Renal cortical epithelial cell (primary cell): ENCODE measurements around the gene SWAP70. TPM values are rescaled to one million over a fixed set of nuclear protein-coding genes. Genes with fewer than 3 reads are reported as not detected.
"Not testable (repeated sequence)": the region's sequence is repeated elsewhere in the genome, so short reads cannot be mapped to it uniquely, and the experiment has no call there.

Experiments
- DNase-seq: peaks from one replicate; pipeline ENCODE4 v3.0.0-alpha.2; 2011; ENCODE audit warnings: low read depth
- total RNA-seq: library from RNA; depleted of rRNA; stranded (reverse); fragments of >200 nt; gene quantifications from 2 replicates; pipeline ENCODE4 v1.2.3, GENCODE V29; 2014

Gene SWAP70
- total RNA-seq: 29.2 and 42.7 TPM in 2 replicates

- DNase-seq: peak; percentile 80
Observed at GRCh38 chr11:9663699-9664275, at the start of gene SWAP70. Gene SWAP70 (plus strand): TSS chr11:9664077. CDS start chr11:9664180, 103 bp downstream.

DNA sequence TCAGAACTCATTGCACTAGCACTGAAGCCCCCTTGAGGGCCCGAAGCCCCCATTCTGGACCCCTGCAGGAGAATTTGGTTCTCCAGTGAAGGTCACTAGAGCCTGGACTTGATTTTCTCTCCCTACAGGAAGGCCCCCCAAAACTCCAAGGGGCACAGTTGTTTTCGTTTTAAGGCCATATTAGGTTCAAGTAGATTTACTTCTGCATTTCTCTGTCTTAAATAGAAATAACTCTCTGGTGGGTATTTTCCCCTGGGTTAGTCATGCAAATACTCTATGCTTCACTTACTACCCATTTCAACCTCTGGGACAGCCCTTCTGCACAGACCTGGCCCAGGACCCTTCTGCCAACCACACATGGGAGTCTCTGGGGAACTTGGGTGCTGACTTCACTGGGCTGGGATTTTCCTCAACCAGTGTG lies 48.8 kb upstream of the SWAP70 start:
- DNase-seq: peak; percentile 67

- DNase-seq: no peak
Observed at GRCh38 chr11:9616042-9616675, 47.7 kb upstream of the SWAP70 start.

- DNase-seq: no peak
Observed at GRCh38 chr11:9616858-9617257, 47.0 kb upstream of the SWAP70 start.

GRCh38 chr11:9617940-9618339 lies 45.9 kb upstream of the SWAP70 start:
- no peak for DNase-seq

DNA sequence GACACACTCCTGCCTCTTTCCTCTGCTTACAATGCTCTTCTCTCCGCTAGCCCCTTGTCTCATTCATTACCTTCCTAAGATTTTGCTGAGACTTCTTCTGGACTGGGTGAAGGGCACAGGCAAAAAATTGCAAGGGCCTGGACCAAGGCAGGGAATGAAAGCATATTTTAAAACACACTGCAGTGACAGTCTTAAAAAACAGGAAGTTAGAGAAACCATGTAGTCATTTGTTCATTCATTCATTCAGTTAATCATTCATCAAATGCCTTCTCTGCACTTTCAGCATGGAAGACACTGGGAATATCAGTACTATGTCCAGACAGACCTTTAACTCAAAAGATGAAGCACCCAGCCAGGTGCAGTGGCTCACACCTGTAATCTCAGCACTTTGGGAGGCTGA lies 44.9 kb upstream of the SWAP70 start:
- no peak for DNase-seq

- DNase-seq: no peak
Observed at GRCh38 chr11:9619971-9620370, 43.9 kb upstream of the SWAP70 start.

DNA sequence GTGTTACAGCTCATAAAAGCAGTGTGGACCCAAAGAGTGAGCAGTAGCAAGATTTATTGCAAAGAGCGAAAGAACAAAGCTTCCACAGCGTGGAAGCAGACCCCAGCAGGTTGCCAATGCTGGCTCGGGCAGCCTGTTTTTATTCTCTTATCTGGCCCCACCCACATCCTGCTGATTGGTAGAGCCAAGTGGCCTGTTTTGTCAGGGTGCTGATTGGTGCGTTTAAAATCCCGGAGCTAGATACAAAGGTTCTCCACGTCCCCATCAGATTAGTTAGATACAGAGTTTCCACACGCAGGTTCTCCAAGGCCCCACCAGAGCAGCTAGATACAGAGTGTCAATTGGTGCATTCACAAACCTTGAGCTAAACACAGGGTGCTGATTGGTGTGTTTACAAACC lies 41.5 kb upstream of the SWAP70 start:
- not testable (repeated sequence) for DNase-seq

DNA sequence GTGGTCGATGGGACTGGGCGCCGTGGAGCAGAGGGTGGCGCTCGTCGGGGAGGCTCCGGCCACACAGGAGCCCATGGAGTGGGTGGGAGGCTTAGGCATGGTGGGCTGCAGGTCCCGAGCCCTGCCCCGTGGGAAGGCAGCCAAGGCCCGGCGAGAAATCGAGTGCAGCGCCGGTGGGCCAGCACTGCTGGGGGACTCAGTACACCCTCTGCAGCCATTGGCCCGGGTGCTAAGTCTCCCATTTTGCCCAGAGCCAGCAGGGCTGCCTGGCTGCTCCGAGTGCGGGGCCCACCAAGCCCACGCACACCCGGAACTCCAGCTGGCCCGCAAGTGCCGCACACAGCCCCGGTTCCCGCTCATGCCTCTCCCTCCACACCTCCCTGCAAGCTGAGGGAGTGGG lies 40.8 kb upstream of the SWAP70 start:
- not testable (repeated sequence) for DNase-seq

DNA sequence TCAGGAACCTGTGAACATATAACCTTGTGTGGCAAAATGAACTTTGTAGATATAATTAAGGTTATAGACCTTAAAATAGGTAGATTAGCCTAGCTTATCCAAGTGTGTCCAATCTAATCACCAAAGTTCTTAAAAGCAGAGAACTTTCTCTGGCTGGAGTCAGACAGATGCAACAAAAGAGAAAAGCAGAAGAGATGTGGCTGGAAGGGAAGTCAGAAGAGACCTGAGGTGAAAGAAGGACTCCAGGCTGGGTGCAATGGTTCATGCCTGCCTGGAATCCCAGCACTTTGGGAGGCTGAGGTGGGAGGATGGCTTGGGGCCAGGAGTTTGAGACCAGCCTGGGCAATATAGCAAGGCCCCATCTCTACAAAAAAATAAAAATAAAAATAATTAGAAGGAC lies 39.4 kb upstream of the SWAP70 start:
- DNase-seq: no peak

GRCh38 chr11:9625162-9625561 lies 38.7 kb upstream of the SWAP70 start:
- DNase-seq: no peak

GRCh38 chr11:9625728-9626127 lies 38.1 kb upstream of the SWAP70 start:
- no peak for DNase-seq

DNA sequence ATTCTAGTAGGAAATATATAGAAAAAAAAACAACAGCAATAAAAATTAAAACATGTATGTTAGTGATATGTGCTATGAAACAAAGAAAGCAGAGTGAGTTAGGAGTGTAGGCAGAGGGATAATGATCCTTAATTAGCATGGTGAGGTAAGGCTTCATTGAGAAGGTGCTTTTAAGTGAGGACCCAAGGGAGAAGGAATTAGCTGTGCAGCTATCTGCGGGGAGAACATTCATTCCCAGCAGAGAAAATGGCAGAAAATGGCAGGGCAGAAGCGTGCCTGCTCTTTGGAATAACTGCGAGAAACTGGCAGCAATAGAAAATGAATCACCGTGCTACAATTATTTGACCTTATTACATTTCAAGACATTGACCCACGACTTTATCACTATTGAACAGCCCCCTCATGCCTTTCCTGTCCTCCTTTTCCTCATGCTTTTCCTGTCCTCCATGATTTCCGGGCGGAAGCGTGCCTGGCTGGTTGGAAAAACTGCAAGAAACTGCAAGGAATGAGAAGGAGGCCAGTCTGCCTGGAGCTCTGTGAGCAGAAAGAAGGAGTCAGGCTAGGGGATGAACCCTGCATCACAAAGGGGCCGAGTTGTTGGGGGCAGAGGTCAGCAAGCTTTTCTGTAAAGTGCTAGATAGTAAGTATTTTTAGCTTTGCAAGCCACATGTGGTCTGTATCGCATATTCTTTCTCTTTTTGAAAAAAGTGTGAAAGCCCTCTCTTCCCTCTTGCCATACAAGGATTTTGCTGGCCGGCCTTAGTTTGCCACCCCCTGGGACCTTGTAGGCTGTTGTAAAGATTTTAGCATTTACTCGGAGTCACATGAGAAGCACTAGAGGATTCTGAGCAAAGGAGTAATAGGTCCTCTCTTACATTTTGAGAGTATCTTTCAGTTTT lies 37.1 kb upstream of the SWAP70 start:
- no peak for DNase-seq

GRCh38 chr11:9629064-9629463 lies 34.8 kb upstream of the SWAP70 start:
- DNase-seq: no peak

DNA sequence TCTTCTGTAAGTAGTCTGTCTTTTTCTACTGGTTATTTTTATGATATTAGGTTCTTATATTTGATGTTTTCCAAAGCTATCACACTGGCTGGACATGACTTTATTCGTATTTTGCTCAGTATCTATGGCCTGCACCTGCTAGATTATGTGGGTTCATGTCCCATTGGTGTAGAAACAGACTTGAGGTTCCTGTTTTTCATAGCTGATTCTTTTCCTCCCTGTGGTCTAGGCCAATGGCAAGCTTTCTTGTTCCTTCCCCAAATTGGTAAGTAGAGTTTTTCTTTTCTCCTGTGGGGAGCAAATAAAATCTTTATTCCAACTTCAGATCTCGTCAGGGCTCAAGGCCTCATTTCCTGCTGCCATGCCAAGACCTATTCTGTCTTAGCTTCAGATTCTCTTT lies 30.2 kb upstream of the SWAP70 start:
- no peak for DNase-seq

DNA sequence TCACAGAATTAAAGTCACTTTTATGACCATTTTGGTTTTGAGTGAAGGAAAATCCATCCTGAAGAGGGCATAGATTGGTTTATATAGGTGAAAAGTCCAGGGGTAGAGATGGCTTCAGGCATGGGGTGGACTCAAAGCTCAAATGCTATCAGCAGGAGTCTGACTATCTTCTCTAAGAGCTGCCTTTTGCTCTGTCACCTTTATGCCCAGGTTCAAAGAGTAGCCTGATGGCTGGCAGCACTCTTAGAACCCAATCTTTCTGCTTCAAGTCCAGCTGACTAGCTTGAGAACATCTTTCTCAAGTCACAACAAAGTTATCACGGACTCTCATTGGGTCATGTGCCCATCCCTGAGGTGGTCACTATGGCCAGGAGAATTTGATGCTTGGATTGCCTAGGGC lies 27.2 kb upstream of the SWAP70 start:
- no peak for DNase-seq

DNA sequence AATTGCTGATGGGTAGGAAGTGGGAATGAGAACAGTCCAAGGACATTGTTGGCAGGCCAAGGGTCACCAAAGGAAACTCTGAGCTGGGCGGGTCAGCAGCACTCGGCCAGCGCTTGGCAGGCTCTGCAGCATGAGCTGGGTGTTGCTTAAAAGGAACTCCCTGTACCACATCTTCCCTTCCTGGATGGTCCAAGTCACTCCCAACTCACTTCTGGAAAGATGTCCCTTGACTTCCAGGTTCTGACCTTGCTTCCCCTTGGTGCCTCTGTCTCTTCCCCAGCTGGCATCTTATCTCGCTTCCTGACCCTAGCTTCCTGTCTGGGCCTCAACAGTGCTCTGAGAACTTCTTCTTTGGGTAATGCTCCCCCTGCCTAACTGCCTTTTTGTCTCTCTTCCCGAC lies 24.8 kb upstream of the SWAP70 start:
- no peak for DNase-seq

- no peak for DNase-seq
Observed at GRCh38 chr11:9639985-9640384, 23.9 kb upstream of the SWAP70 start.

DNA sequence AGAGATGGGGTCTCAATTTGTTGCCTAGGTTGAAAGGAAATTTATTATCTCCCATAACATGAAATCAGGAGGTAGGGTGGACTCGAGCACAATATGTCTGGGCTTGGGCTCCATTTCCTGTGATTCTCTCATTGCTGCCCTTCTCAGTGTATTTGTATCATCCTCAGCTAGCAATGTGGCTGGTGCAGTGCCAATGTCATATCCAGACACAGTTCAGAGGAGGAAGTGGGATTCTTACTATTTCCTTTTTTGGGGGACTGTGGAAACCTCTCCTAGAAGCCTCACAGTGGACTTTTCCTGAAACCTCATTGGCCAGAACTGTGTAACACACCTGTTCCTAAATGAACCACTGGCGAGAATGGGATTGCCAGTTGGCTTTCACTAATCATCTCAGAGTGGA lies 21.0 kb upstream of the SWAP70 start:
- no peak for DNase-seq

DNA sequence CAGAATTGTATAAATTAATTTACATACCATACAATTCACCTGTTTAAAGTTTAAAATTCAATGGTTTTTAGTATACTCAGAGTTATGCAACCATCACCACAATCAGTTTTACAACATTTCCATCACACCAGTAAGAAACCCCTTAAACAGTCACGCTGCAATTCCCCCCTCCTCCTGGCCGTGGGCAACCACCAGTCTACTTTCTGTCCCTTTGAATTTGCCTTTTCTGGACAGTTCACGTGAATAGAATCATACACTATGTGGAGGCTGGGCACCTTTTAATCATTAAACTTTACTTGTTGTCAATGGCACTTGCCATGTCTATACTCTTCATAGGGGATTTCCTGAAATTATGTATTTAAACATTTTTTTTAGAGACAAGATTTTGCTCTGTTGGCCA lies 20.1 kb upstream of the SWAP70 start:
- DNase-seq: peak; percentile 56

DNA sequence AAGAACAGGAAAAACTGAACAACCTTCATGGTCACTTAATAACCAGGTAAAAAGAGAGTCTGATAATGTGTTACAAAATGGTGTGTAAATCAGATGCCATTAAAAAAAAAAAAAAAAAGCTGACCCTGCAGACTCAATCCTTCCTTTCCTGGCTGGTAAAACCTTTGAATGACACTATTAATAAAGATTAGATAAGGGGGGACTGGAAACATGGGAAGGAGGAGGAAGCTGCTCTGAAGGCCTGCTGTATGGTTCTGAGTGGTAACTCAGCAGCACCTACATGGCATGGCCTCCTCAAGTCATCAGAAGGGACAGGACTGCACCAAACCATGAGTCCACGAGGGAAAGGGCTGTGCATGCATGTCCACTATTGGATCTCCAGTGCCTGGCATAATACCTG lies 18.0 kb upstream of the SWAP70 start:
- no peak for DNase-seq

DNA sequence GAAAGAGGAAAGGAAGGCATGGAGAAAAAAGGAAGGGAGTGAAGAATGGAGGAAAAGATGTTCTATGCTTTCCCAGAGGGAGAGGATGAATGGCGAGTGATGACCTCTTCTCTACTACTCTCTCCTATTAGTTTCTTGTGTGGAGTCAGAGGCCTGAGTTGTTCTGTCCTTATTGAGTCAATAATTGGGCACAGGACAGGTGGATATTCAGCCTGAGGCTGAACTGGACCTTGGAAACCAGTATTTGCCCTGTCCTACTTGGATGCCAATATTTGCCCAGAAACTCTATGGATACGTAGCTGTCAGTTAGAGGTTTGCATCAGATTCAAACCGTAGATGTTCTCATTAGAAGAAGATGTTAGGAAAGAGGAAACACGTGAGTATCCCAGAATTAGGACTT lies 17.6 kb upstream of the SWAP70 start:
- DNase-seq: no peak

GRCh38 chr11:9651481-9651880 lies 12.4 kb upstream of the SWAP70 start:
- DNase-seq: no peak
